Thoracic aorta (tissue), 2 donors: ENCODE measurements around the gene NUDT19. TPM values are rescaled to one million over a fixed set of nuclear protein-coding genes. Genes with fewer than 3 reads are reported as not detected.
"Not testable (repeated sequence)": the region's sequence is repeated elsewhere in the genome, so short reads cannot be mapped to it uniquely, and the experiment has no call there.

Source experiments
- ATAC-seq: fragments of 150-250 bp; one replicate; pipeline ENCODE4 v1.8.0; 2017; ENCODE audit warnings: low read depth; ENCODE audit not compliant: insufficient number of reproducible peaks, low FRiP score
- DNase-seq: peaks from one replicate; pipeline ENCODE4 v3.0.0-alpha.2; 2020; ENCODE audit warnings: low spot score
- H3K27ac ChIP-seq, 2 donors: fragments of 200-600 bp; sonication (generic); 1 replicate in 1 of 2; 2 replicates in 1 of 2; pipeline ENCODE4 v1.5.1; 2016; ENCODE audit warnings: mild to moderate bottlenecking in 2 of 2, moderate library complexity in 2 of 2
- H3K27me3 ChIP-seq: fragments of 200-600 bp; sonication (generic); replicated peaks from 2 replicates; pipeline ENCODE4 v1.6.0; 2016; ENCODE audit warnings: mild to moderate bottlenecking; ENCODE audit not compliant: insufficient read depth
- H3K36me3 ChIP-seq: fragments of 200-600 bp; sonication (generic); one replicate; pipeline ENCODE4 v1.5.1; 2016
- H3K4me1 ChIP-seq, 2 donors: fragments of 200-600 bp; sonication (generic); 1 replicate in 1 of 2; 2 replicates in 1 of 2; pipeline versions ENCODE4 v1.5.1 to v1.6.0; 2016; ENCODE audit warnings: low read depth in 2 of 2, mild to moderate bottlenecking in 1 of 2; ENCODE audit not compliant: control insufficient read depth in 1 of 2
- H3K4me3 ChIP-seq: fragments of 200-600 bp; sonication (generic); 2 replicates; pipeline ENCODE4 v1.5.1; 2016; ENCODE audit warnings: mild to moderate bottlenecking
- H3K9me3 ChIP-seq: fragments of 200-600 bp; sonication (generic); 2 replicates; pipeline ENCODE4 v1.5.1; 2016
- CTCF ChIP-seq: fragments of 200-600 bp; sonication (generic); IDR thresholded peaks from one replicate; pipeline ENCODE4 v1.5.1; 2019; ENCODE audit warnings: antibody characterized with exemption
- total RNA-seq, 2 donors: library from RNA; depleted of rRNA; stranded (reverse); fragments of >200 nt; gene quantifications; one replicate each; pipeline versions ENCODE4 v1.1.0 to v1.2.3, GENCODE V29; 2016

Gene NUDT19
- total RNA-seq, 2 donors from 2014 or later = 5.7 to 11.7 TPM

GRCh38 chr19:32650671-32651070 is 41.0 kb upstream of the NUDT19 start:
- DNase-seq (no peak), ATAC-seq (no peak)
- H3K4me1 ChIP-seq = peaks cover 0 to 10% of the 10 kb centered on the region in 2 donors
- no peaks in the 10 kb centered on the region for H3K9me3 ChIP-seq
- no peak overlapping the region for H3K4me3 ChIP-seq
- no peak for TF ChIP-seq CTCF
- no peaks in the 10 kb centered on the region for H3K27me3 ChIP-seq
- H3K27ac ChIP-seq = no peak overlapping the region
- H3K36me3 ChIP-seq = peaks cover 24% of the 10 kb centered on the region

GRCh38 chr19:32651729-32652140 is 39.9 kb upstream of the NUDT19 start:
- H3K4me3 ChIP-seq = no peak overlapping the region
- DNase-seq (no peak), ATAC-seq (no peak)
- peaks cover 20% of the 10 kb centered on the region for H3K36me3 ChIP-seq
- H3K9me3 ChIP-seq = no peaks in the 10 kb centered on the region
- no peak for TF ChIP-seq CTCF
- no peak overlapping the region for H3K27ac ChIP-seq
- no peaks in the 10 kb centered on the region for H3K27me3 ChIP-seq
- H3K4me1 ChIP-seq = peaks cover 0 to 10% of the 10 kb centered on the region in 2 donors

- peaks cover 16% of the 10 kb centered on the region for H3K36me3 ChIP-seq
- H3K27me3 ChIP-seq, H3K4me1 ChIP-seq, H3K4me3 ChIP-seq, DNase-seq, H3K27ac ChIP-seq, ATAC-seq, H3K9me3 ChIP-seq: not testable (repeated sequence)
These were observed 39.3 kb upstream of the NUDT19 start for GRCh38 chr19:32652331-32652730.

- TF ChIP-seq CTCF = no peak
- H3K36me3 ChIP-seq = peaks cover 9% of the 10 kb centered on the region
- H3K4me1 ChIP-seq = peaks cover 0 to 10% of the 10 kb centered on the region in 2 donors
- ATAC-seq (no peak), DNase-seq (no peak)
- H3K27ac ChIP-seq = no peak overlapping the region
- H3K9me3 ChIP-seq = no peaks in the 10 kb centered on the region
- no peaks in the 10 kb centered on the region for H3K27me3 ChIP-seq
- no peak overlapping the region for H3K4me3 ChIP-seq
These were observed 38.6 kb upstream of the NUDT19 start for GRCh38 chr19:32652894-32653598.

GRCh38 chr19:32653599-32653915 is 38.1 kb upstream of the NUDT19 start:
- ATAC-seq (no peak), DNase-seq (no peak)
- H3K4me1 ChIP-seq = peaks cover 0 to 10% of the 10 kb centered on the region in 2 donors
- no peak overlapping the region for H3K27ac ChIP-seq
- no peak overlapping the region for H3K4me3 ChIP-seq
- no peaks in the 10 kb centered on the region for H3K9me3 ChIP-seq
- H3K27me3 ChIP-seq = no peaks in the 10 kb centered on the region
- peaks cover 14% of the 10 kb centered on the region for H3K36me3 ChIP-seq
- TF ChIP-seq CTCF = no peak

GRCh38 chr19:32656379-32656778 is 35.2 kb upstream of the NUDT19 start:
- H3K9me3 ChIP-seq, DNase-seq, ATAC-seq, H3K27me3 ChIP-seq, H3K4me3 ChIP-seq, H3K36me3 ChIP-seq, H3K27ac ChIP-seq: not testable (repeated sequence)
- H3K4me1 ChIP-seq = peaks cover 0 to 14% of the 10 kb centered on the region in 2 donors
